AG10803 (cell line): ENCODE data around the gene BICDL1.

ENCODE experiments used
- DNase-seq: peaks from one replicate; pipeline ENCODE4 v3.0.0; 2010; ENCODE audit warnings: low read depth
- H3K4me3 ChIP-seq: 2 replicates; pipeline ENCODE4 v1.5.1; 2011; ENCODE audit warnings: mild to moderate bottlenecking, low read length, control low read depth
- TF ChIP-seq, protein P1 (sequence below): conservative IDR thresholded peaks from 2 replicates; pipeline ENCODE4 v1.5.1; 2011; ENCODE audit warnings: mild to moderate bottlenecking, low read length, control low read depth, inconsistent platforms

The BICDL1 gene

DNA sequence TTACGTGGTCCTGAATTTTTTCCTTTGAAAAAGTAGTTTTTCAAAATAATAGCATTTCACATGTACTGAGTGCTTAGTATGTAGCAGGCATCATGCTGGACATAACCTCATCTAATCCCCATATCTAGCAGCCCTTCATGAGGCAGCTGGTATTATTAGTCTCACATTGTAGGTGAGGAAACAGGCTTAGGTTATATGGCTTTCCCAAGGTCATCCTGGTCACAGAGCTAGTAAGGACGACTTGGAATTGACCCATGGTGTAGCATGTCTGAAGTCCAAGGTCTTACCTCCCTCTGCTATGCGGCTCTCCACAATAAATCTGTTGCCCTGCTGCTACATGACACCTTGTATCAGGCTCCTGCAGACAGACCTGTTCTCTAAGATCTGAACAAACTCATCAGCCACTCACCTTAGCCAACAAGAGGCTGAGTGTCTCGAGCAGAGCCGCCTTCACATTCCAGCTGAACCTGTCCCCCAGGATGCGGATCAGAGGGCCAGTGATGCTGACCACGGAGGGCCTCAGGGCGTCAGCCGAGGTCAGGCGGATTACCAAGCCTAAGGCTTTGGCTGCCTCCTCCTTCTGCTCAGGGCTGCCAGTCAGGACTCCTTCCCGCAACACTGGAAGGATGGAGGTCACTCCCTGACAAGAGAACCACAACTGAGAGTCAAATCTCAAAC is 147.2 kb downstream of the BICDL1 start:
- DNase-seq = no peak
- TF ChIP-seq, protein P1, sequence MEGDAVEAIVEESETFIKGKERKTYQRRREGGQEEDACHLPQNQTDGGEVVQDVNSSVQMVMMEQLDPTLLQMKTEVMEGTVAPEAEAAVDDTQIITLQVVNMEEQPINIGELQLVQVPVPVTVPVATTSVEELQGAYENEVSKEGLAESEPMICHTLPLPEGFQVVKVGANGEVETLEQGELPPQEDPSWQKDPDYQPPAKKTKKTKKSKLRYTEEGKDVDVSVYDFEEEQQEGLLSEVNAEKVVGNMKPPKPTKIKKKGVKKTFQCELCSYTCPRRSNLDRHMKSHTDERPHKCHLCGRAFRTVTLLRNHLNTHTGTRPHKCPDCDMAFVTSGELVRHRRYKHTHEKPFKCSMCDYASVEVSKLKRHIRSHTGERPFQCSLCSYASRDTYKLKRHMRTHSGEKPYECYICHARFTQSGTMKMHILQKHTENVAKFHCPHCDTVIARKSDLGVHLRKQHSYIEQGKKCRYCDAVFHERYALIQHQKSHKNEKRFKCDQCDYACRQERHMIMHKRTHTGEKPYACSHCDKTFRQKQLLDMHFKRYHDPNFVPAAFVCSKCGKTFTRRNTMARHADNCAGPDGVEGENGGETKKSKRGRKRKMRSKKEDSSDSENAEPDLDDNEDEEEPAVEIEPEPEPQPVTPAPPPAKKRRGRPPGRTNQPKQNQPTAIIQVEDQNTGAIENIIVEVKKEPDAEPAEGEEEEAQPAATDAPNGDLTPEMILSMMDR = no peak
- H3K4me3 ChIP-seq = no peak overlapping the region

DNA sequence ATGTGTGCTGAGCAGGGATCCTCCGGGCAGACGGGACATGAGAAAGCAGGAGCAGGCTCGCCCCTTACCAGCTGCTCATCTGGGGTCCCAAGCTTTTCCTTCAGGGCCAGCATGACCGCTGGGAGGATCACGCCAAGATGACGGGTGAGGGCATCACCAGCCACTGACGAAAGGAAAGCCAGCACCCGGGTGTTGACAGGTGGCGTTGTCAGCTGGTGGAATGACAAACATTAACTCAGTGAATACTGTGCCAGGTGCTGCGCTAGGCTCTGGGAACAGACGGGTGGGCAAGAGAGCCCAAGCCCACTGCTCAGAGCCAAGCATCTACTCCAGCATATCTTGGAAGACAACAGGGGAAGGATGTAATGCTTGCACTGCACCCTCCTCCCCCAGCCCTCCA is 148.8 kb downstream of the BICDL1 start:
- TF ChIP-seq, protein P1 = no peak
- H3K4me3 ChIP-seq = no peak overlapping the region
- DNase-seq = no peak

DNA sequence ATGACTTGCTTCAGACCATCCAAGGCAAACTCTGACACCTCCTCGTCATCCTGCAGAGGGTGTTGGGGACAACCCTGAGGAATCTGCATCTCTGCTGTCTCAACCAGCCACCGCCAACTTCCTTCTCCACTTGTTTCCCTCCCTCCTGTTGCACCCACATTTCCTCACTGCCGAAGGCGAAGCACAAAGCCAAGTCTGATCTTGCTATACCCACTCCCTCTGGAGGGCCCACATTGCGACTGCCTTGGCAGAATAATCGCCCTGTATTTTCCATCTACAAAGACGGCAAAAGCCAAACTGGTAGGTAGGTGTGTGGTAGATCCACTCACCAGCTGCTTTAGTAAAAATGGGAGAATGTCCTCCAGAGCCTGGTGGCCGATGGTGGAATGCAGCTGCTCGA is 149.3 kb downstream of the BICDL1 start:
- no peak for DNase-seq
- H3K4me3 ChIP-seq = no peak overlapping the region
- TF ChIP-seq, protein P1 = no peak

DNA sequence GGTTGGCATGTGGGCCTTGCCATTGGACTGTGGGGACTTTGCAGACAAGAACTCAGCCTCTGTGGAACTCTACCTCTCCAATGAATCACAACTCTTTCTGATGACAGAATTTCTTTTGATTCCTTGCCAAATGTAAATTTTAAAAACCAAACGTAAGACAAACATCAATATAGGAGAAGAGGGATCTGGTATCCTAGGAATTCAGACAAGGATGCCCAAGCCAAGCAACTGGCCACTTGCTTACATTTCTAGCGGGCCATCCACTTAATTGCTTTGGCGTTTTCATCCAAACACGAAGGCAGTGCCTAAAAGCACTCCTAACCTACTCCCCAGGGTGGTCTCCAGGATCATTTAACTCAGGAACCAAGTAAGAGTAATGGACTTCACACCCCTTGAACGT is 150.9 kb downstream of the BICDL1 start:
- no peak for DNase-seq
- TF ChIP-seq, protein P1 = no peak
- no peak overlapping the region for H3K4me3 ChIP-seq

DNA sequence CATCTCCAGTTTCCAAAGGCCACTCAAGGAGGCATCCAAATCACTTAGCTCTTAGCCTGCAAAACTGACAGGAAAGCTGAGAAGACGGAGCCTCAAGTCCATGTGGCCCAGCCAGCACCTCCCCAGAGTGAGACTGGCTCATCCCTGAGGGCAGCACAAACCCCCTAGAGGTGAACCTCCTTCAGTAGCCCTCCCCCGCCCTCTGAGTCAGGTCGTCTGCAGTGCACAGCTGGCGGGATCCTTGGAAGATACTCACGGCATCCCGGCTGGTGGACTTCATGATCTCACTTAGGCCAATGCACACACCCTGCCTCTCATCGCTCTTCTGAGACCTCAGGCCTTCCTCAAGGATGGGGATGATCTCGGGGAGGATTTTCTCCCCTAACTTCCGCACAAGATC is 151.6 kb downstream of the BICDL1 start:
- no peak overlapping the region for H3K4me3 ChIP-seq
- TF ChIP-seq, protein P1 = no peak

DNA sequence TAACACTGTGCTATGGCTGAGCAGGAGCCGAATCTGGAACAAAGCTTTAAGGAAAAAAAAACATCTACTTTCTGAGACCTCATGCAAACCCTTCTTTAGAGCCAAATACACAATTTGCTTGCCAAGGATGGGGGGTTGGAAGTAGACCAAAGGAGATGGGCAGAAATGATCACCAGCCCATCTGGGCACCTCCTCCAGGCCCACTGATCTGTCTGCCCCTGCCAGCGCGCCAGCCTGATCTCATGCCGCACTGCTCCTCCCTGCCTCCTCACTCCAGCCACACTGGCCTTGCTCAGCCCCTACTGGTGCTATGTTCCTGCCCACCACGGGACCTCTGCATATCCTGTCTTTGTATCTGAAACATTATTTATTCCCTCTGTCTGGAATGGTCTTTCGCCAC is 152.3 kb downstream of the BICDL1 start:
- H3K4me3 ChIP-seq = no peak overlapping the region
- DNase-seq = no peak
- TF ChIP-seq, protein P1 = no peak

More for the DNA sequence above, 151.6 kb downstream of the BICDL1 start:
- no peak for DNase-seq

DNA sequence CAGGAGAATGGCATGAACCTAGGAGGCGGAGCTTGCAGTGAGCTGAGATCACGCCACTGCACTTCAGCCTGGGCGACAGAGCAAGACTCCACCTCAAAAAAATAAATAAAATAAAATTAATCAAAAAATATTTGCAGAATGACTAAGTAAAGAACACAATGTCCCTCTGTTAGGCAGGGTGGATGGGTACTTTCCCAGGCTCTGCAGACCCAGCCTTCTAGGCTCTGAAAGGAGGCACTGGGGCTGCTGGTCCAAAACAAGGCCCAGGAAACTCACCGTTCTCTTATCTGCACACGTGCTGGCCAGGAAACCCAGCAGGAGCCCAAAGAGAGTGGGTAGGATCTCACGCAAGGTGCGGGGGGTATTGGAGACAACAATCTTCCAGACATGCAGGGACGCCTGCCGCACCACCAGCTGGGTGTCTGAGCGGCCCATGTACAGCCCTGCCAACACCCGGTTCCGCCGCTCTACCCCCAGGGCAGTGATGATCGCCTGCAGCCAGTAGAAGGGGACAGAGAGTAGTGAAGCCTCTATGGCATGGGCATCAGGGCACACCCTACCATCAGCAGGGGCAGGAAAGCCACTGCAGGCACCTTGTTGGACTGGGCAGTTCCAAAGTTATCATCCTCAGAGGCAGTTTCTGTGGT is 153.3 kb downstream of the BICDL1 start:
- no peak overlapping the region for H3K4me3 ChIP-seq
- no peak for DNase-seq
- TF ChIP-seq, protein P1 = no peak
